HPDE6-E6E7 (cell line): Measurements from ENCODE around the gene PITPNM3.

ENCODE experiments used
- DNase-seq: peaks from one replicate; pipeline ENCODE4 v3.0.0; 2011; ENCODE audit warnings: missing footprints; ENCODE audit errors: extremely low spot score

Gene PITPNM3

GRCh38 chr17:6479622-6480302, 76.6 kb downstream of the PITPNM3 start:
- DNase-seq: no peak

- DNase-seq: no peak
Measured at GRCh38 chr17:6478486-6478885, 77.9 kb downstream of the PITPNM3 start.

GRCh38 chr17:6477831-6478383, 78.4 kb downstream of the PITPNM3 start:
- no peak for DNase-seq

- no peak for DNase-seq
Measured at GRCh38 chr17:6476810-6477179, 79.6 kb downstream of the PITPNM3 start.

- no peak for DNase-seq
Measured at GRCh38 chr17:6476076-6476809, 80.1 kb downstream of the PITPNM3 start.

- no peak for DNase-seq
Measured at GRCh38 chr17:6475411-6475810, 80.9 kb downstream of the PITPNM3 start.

GRCh38 chr17:6474906-6475305, 81.4 kb downstream of the PITPNM3 start:
- DNase-seq: no peak

GRCh38 chr17:6474376-6474775, 82.0 kb downstream of the PITPNM3 start:
- no peak for DNase-seq

- peak; percentile 76 for DNase-seq
Measured at GRCh38 chr17:6473128-6473767, 83.1 kb downstream of the PITPNM3 start.

GRCh38 chr17:6472517-6472916, 83.8 kb downstream of the PITPNM3 start:
- DNase-seq: no peak

- peak; percentile 61 for DNase-seq
Measured at GRCh38 chr17:6471531-6472465, 84.6 kb downstream of the PITPNM3 start.

GRCh38 chr17:6470751-6471521, 85.4 kb downstream of the PITPNM3 start:
- DNase-seq: no peak

- DNase-seq: no peak
Measured at GRCh38 chr17:6470146-6470718, 86.1 kb downstream of the PITPNM3 start.

GRCh38 chr17:6468051-6468790, 88.1 kb downstream of the PITPNM3 start:
- no peak for DNase-seq

- DNase-seq: no peak
Measured at GRCh38 chr17:6467567-6467966, 88.8 kb downstream of the PITPNM3 start.

- no peak for DNase-seq
Measured at GRCh38 chr17:6465206-6466003, 91.0 kb downstream of the PITPNM3 start.

- no peak for DNase-seq
Measured at GRCh38 chr17:6464446-6465041, 91.8 kb downstream of the PITPNM3 start.
